ENCODE measurements around the gene PAK6. TPM values are rescaled to one million over a fixed set of nuclear protein-coding genes. Genes with fewer than 3 reads are reported as not detected.

The PAK6 gene
- total RNA-seq, 1 experiment from 2014 or later: 0.84 TPM

DNA sequence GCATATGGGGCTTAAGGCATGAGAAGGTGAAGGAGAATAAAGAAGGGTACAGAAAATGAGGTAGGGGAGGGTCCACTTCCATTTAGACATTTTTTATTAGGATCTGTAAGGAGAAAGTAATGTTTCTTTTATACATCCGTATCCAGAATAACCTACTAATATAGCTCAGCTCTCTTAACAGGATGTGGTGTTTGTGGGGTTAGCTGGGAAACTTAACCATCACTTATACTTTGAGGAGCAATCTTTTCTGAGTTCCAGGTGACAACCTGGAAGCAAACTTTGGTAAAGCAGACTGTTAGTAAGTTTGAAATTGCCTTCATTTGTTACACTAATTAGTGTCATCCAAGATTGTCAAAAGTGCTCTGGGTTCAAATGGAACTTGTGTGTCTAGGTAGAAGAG lies 41.4 kb upstream of the PAK6 start:
- intact Hi-C loops (cut with micrococcal nuclease; ENCODE audit: unreplicated experiment): no loop called here
- Histone ChIP-seq H3K36me3 (ENCODE audit: insufficient read depth, low read length, poor library complexity, severe bottlenecking) (peaks cover 94% of the 10 kb centered on the region), H3K27me3 (replicated peaks; ENCODE audit: insufficient read depth, low read depth, low read length, poor library complexity) (no peaks in the 10 kb centered on the region), H3K4me3 (ENCODE audit: low read depth, low read length, poor library complexity, severe bottlenecking) (no peak overlapping the region), H3K4me1 (ENCODE audit: insufficient read depth, low read length, poor library complexity, severe bottlenecking) (no peaks in the 10 kb centered on the region), H3K27ac (ENCODE audit: low read depth, low read length, poor library complexity, severe bottlenecking) (no peak overlapping the region), H3K9me3 (ENCODE audit: low read depth, low read length, poor library complexity, severe bottlenecking) (no peaks in the 10 kb centered on the region)
- no peak for DNase-seq (ENCODE audit: low spot score)
- ChIA-PET CTCF (no interaction called here), POLR2A (ENCODE audit: low non-redundant PET) (no interaction called here)
- no peak for TF ChIP-seq EZH2 (IDR thresholded peaks at IDR 0.05; ENCODE audit: borderline replicate concordance, low read depth, low read length, poor library complexity, severe bottlenecking)
- TF ChIP-seq, protein P1, sequence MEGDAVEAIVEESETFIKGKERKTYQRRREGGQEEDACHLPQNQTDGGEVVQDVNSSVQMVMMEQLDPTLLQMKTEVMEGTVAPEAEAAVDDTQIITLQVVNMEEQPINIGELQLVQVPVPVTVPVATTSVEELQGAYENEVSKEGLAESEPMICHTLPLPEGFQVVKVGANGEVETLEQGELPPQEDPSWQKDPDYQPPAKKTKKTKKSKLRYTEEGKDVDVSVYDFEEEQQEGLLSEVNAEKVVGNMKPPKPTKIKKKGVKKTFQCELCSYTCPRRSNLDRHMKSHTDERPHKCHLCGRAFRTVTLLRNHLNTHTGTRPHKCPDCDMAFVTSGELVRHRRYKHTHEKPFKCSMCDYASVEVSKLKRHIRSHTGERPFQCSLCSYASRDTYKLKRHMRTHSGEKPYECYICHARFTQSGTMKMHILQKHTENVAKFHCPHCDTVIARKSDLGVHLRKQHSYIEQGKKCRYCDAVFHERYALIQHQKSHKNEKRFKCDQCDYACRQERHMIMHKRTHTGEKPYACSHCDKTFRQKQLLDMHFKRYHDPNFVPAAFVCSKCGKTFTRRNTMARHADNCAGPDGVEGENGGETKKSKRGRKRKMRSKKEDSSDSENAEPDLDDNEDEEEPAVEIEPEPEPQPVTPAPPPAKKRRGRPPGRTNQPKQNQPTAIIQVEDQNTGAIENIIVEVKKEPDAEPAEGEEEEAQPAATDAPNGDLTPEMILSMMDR (conservative IDR thresholded peaks at IDR 0.05; ENCODE audit: low read depth, low read length): no peak
- BruUV-seq (replicated peaks): no TSS peak

DNA sequence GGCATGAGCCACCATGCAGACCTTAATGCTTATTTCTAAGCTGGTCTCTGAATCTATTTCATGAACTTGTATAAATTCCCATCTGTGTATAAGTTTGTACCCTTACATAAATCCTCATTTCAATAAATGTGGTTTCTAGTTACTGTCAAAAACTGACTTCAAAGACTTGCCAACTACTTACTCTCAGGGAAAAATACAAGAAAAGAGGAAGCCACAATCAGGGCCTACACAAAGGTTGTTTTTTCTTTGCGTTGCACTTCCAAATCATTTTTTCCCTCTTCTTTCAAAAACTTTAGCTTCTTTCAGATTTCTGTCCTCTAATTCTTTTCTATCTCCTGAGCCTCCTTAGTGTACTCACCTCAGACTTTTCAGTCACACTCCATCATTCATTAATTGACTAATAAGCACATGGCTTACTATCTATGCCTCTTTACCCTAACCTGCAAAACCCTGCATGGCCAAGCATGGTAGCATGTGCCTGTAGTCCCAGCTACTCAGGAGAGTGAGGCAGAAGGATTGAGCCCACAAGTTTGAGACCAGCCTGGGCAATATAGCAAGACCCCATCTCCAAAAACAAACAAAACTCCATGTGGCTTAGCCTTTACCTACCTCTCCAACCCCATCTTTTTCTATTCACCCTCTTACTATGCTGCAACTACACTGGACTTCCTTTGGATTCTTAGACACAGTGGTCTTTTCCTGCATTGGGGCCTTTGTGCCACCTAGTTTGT lies 40.3 kb upstream of the PAK6 start:
- Histone ChIP-seq H3K27ac (ENCODE audit: low read depth, low read length, poor library complexity, severe bottlenecking) (no peak overlapping the region), H3K4me3 (ENCODE audit: low read depth, low read length, poor library complexity, severe bottlenecking) (no peak overlapping the region), H3K27me3 (replicated peaks; ENCODE audit: insufficient read depth, low read depth, low read length, poor library complexity) (no peaks in the 10 kb centered on the region), H3K4me1 (ENCODE audit: insufficient read depth, low read length, poor library complexity, severe bottlenecking) (no peaks in the 10 kb centered on the region), H3K36me3 (ENCODE audit: insufficient read depth, low read length, poor library complexity, severe bottlenecking) (peaks cover 95% of the 10 kb centered on the region), H3K9me3 (ENCODE audit: low read depth, low read length, poor library complexity, severe bottlenecking) (no peaks in the 10 kb centered on the region)
- CTCF ChIA-PET: no interaction called here
- no peak for DNase-seq (ENCODE audit: low spot score)
- intact Hi-C loops (cut with micrococcal nuclease; ENCODE audit: unreplicated experiment): no loop called here
- POLR2A ChIA-PET (ENCODE audit: low non-redundant PET): no interaction called here
- TF ChIP-seq, protein P1 (conservative IDR thresholded peaks at IDR 0.05; ENCODE audit: low read depth, low read length): no peak
- no peak for TF ChIP-seq EZH2 (IDR thresholded peaks at IDR 0.05; ENCODE audit: borderline replicate concordance, low read depth, low read length, poor library complexity, severe bottlenecking)
- no TSS peak for BruUV-seq (replicated peaks)

DNA sequence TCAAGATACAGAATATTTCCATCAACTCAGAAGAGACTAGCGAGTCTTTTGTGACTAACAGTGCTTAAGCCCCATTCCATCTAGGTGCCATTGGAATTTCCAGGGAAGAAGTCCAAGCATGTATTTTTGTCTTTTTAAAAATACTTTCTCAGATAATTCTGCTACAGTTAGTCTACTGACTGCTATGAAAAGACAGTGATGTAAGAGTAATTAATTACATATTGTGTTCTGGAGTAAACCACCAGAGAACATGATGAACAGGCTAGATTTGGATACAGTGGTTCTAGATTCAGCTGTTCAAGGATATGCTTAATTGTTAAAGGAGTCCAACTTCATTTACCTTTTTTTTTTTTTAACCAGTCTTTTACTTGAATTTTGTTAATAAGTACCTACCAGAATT lies 34.8 kb upstream of the PAK6 start:
- no peaks in the 10 kb centered on the region for H3K9me3 ChIP-seq (ENCODE audit: low read depth, low read length, poor library complexity, severe bottlenecking)
- POLR2A ChIA-PET (ENCODE audit: low non-redundant PET): no interaction called here
- no TSS peak for BruUV-seq (replicated peaks)

More for the DNA sequence above, 34.8 kb upstream of the PAK6 start:
- no peak overlapping the region for H3K27ac ChIP-seq (ENCODE audit: low read depth, low read length, poor library complexity, severe bottlenecking)
- H3K36me3 ChIP-seq (ENCODE audit: insufficient read depth, low read length, poor library complexity, severe bottlenecking): peaks cover 92% of the 10 kb centered on the region
- H3K4me3 ChIP-seq (ENCODE audit: low read depth, low read length, poor library complexity, severe bottlenecking): no peak overlapping the region
- TF ChIP-seq EZH2 (IDR thresholded peaks at IDR 0.05; ENCODE audit: borderline replicate concordance, low read depth, low read length, poor library complexity, severe bottlenecking): no peak
- TF ChIP-seq, protein P1 (conservative IDR thresholded peaks at IDR 0.05; ENCODE audit: low read depth, low read length): no peak
- CTCF ChIA-PET: interaction anchor here (1.3 kb wide), 1 partner anchor 161 kb away, joined by 4 read pairs; no protein-coding TSS in a partner anchor
- no peaks in the 10 kb centered on the region for H3K4me1 ChIP-seq (ENCODE audit: insufficient read depth, low read length, poor library complexity, severe bottlenecking)
- no peak for DNase-seq (ENCODE audit: low spot score)
- H3K27me3 ChIP-seq (replicated peaks; ENCODE audit: insufficient read depth, low read depth, low read length, poor library complexity): no peaks in the 10 kb centered on the region
- intact Hi-C loops (cut with micrococcal nuclease; ENCODE audit: unreplicated experiment): no loop called here
